ENCODE results near the gene EBF3. TPM values are rescaled to one million over a fixed set of nuclear protein-coding genes. Genes with fewer than 3 reads are reported as not detected.

The EBF3 gene
- total RNA-seq, 2 donors from 2014 or later, result 0.44 to 2.0 TPM

DNA sequence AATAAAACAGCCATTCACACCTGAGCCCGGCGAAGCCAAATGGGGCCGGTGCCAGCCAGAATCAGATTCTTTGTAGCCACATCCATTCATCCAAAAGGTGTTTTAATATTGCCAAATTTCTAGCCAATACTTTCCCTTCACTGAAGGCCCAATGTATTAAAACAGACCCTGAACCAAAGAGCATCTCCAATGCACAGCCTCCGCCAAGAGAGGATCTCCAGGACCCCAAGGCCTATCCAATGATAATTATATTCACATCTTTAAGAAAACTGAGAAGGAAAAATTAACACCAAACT, 12.2 kb downstream of the EBF3 start:
- TF ChIP-seq, protein P1, sequence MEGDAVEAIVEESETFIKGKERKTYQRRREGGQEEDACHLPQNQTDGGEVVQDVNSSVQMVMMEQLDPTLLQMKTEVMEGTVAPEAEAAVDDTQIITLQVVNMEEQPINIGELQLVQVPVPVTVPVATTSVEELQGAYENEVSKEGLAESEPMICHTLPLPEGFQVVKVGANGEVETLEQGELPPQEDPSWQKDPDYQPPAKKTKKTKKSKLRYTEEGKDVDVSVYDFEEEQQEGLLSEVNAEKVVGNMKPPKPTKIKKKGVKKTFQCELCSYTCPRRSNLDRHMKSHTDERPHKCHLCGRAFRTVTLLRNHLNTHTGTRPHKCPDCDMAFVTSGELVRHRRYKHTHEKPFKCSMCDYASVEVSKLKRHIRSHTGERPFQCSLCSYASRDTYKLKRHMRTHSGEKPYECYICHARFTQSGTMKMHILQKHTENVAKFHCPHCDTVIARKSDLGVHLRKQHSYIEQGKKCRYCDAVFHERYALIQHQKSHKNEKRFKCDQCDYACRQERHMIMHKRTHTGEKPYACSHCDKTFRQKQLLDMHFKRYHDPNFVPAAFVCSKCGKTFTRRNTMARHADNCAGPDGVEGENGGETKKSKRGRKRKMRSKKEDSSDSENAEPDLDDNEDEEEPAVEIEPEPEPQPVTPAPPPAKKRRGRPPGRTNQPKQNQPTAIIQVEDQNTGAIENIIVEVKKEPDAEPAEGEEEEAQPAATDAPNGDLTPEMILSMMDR (conservative IDR thresholded peaks at IDR 0.05), result no peak
- Mint-ChIP-seq H3K4me3 (no peak overlapping the region), H3K27me3 (ENCODE audit: insufficient read depth) (peaks cover 31% of the 10 kb centered on the region), H3K4me1 (peaks cover 25% of the 10 kb centered on the region), H3K27ac (no peak overlapping the region), H3K9me3 (no peaks in the 10 kb centered on the region), H3K36me3 (ENCODE audit: low read depth) (no peaks in the 10 kb centered on the region)
- H3K27ac ChIP-seq (ENCODE audit: low read depth, low read length), result no peak overlapping the region
- peaks cover 36% of the 10 kb centered on the region for H3K27me3 ChIP-seq (ENCODE audit: control insufficient read depth, insufficient read depth, low read length, poor library complexity, severe bottlenecking)
- H3K4me1 ChIP-seq (ENCODE audit: control insufficient read depth, insufficient read depth, low read length), result no peaks in the 10 kb centered on the region
- WGBS, 2 experiments (ENCODE audit: insufficient coverage in 1 of 2, insufficient read length in 1 of 2), result 96% methylated on average over 3 to 4 of the region's 4 CpGs
- H3K36me3 ChIP-seq (ENCODE audit: control insufficient read depth, insufficient read depth, low read length), result no peaks in the 10 kb centered on the region
- no peaks in the 10 kb centered on the region for H3K9me3 ChIP-seq (ENCODE audit: control insufficient read depth, low read length)
- no peak overlapping the region for H3K4me3 ChIP-seq (ENCODE audit: low read length)
- DNase-seq, result no peak
- H3K9ac ChIP-seq (ENCODE audit: extremely low read depth, low read length, poor library complexity, severe bottlenecking), result no peak overlapping the region

DNA sequence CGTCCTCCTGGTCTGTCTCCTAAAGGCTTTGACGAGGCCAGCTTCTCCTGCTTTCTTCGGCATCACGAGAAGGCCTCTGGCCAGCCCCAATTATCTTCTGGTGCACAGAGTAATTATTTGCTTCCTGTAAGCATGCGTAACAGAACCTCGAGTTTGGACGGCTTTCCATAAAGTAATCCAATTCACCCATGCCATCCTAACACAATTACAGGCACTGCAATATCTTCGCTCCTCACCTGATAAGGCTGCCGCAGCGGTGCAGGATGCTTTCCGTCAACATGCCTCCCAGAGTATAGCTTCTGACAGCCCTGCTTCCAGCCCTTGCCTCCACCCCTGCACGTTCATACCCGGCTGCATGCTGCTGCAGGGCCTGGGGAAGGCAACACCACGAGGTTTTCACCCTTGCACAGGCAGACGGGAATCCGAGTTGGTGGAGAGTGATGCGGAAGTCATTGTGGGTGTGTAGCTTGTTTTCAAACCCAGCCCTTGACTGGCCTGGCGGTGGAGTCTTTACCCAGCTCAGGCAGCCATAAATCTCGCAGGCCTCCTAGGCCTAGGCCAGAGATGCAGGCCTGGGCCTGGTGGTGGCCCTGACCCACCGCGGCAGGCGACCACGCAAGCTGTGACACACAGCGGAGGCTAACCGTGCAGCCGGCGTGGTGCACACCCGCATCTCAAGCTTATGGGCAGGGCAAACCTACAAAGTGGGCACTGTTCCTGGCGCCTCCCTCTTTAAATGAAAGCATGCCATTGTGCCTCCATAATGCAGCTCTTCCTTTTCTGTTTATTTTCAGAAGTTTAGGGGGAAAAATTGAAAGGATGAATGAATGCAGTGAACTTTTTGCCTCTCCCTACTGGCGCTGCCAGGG, 12.7 kb downstream of the EBF3 start:
- peaks cover 25% of the 10 kb centered on the region for H3K27me3 Mint-ChIP-seq (ENCODE audit: insufficient read depth)

DNA sequence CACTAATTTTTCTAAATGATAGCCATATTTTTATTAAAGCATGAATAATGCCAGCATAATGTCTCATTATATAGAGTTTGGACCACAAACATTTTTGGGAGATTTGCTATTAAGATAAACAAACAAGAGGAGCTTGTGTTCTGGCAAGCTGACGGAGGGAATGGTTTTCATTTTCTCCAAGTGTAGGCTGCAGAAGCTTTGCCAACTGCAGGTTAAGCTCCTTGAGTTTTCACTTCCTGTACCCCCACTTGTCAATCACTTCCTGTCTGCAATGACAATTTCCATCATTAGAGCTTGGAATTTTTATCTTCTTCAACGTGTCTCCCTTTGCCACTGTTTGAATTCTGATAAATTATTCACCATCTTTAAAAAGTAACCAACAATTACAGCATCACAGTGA, 13.4 kb downstream of the EBF3 start:
- Histone ChIP-seq H3K4me3 (ENCODE audit: low read length) (no peak overlapping the region), H3K27me3 (ENCODE audit: control insufficient read depth, insufficient read depth, low read length, poor library complexity, severe bottlenecking) (peaks cover 23% of the 10 kb centered on the region), H3K9ac (ENCODE audit: extremely low read depth, low read length, poor library complexity, severe bottlenecking) (no peak overlapping the region), H3K4me1 (ENCODE audit: control insufficient read depth, insufficient read depth, low read length) (no peaks in the 10 kb centered on the region), H3K27ac (ENCODE audit: low read depth, low read length) (no peak overlapping the region), H3K9me3 (ENCODE audit: control insufficient read depth, low read length) (no peaks in the 10 kb centered on the region), H3K36me3 (ENCODE audit: control insufficient read depth, insufficient read depth, low read length) (no peaks in the 10 kb centered on the region)
- Mint-ChIP-seq H3K4me3 (no peak overlapping the region), H3K4me1 (peaks cover 16% of the 10 kb centered on the region), H3K36me3 (ENCODE audit: low read depth) (no peaks in the 10 kb centered on the region), H3K27me3 (ENCODE audit: insufficient read depth) (peaks cover 21% of the 10 kb centered on the region), H3K9me3 (no peaks in the 10 kb centered on the region), H3K27ac (no peak overlapping the region)
- no peak for DNase-seq
- WGBS, 2 experiments (ENCODE audit: insufficient coverage in 1 of 2, insufficient read length in 1 of 2), result 87 to 94% methylated on average over 2 of the region's 2 CpGs
- TF ChIP-seq, protein P1 (conservative IDR thresholded peaks at IDR 0.05), result no peak

More for the DNA sequence above, 12.7 kb downstream of the EBF3 start:
- no peak for DNase-seq
- H3K27me3 ChIP-seq (ENCODE audit: control insufficient read depth, insufficient read depth, low read length, poor library complexity, severe bottlenecking), result peaks cover 30% of the 10 kb centered on the region
- H3K4me3 ChIP-seq (ENCODE audit: low read length), result no peak overlapping the region
- Mint-ChIP-seq H3K9me3 (no peaks in the 10 kb centered on the region), H3K36me3 (ENCODE audit: low read depth) (no peaks in the 10 kb centered on the region), H3K27ac (no peak overlapping the region), H3K4me3 (no peak overlapping the region), H3K4me1 (peaks cover 23% of the 10 kb centered on the region)
- H3K27ac ChIP-seq (ENCODE audit: low read depth, low read length), result no peak overlapping the region
- H3K4me1 ChIP-seq (ENCODE audit: control insufficient read depth, insufficient read depth, low read length), result no peaks in the 10 kb centered on the region
- no peaks in the 10 kb centered on the region for H3K9me3 ChIP-seq (ENCODE audit: control insufficient read depth, low read length)
- WGBS, 2 experiments (ENCODE audit: insufficient coverage in 1 of 2, insufficient read length in 1 of 2), result 94 to 97% methylated on average over 19 to 30 of the region's 30 CpGs
- no peak overlapping the region for H3K9ac ChIP-seq (ENCODE audit: extremely low read depth, low read length, poor library complexity, severe bottlenecking)
- no peaks in the 10 kb centered on the region for H3K36me3 ChIP-seq (ENCODE audit: control insufficient read depth, insufficient read depth, low read length)
- TF ChIP-seq, protein P1 (conservative IDR thresholded peaks at IDR 0.05), result no peak
